22Rv1 (cell line): ENCODE results near the gene LDLRAD2.

Source experiments
- H3K27ac ChIP-seq: fragments of 450-650 bp; 2 replicates; pipeline ENCODE4 v1.5.1; 2017
- ZFX ChIP-seq: fragments of 450-650 bp; IDR thresholded peaks from 2 replicates; pipeline ENCODE4 v1.6.1; 2017; ENCODE audit warnings: antibody characterized with exemption, borderline replicate concordance
- TF ChIP-seq, protein P1 (sequence below): fragments of 450-650 bp; IDR thresholded peaks from 2 replicates; pipeline ENCODE4 v1.5.1; 2017; ENCODE audit warnings: mild to moderate bottlenecking

The LDLRAD2 gene

DNA sequence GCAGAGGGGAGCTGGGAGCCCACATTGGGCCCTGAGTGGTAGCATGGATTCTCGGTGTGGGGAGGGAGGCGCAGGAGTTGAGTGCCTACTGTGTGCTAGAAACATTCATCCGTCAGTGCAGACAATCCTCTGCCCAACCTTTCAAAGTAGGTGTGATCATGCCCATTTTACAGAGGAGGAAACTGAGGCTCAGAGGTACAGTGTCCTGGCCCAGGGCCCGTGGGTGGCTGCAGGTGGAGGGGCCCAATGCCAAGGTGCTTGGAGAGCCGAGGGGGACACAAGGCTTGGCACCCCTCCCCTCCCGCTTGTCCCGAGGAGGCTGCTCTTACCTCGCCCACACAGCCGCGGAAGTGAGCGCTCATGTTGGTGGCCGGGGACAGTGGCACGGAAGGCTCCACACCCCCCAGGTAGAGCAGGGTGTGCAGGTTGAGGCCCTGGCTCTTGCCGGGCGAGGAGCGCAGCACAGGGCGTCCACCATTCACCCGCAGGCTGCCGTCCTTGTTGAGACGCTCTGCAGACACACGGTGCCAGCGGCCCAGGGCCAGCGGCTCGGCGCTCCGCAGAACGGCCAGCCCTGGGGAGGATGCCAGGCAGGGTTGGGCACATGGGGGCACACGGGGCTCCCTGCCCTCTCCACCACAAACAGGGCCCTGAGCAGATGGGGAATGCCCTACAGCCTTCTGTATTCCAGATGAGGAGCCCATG lies 16.6 kb downstream of the LDLRAD2 start:
- H3K27ac ChIP-seq, result no peak overlapping the region
- TF ChIP-seq, protein P1, sequence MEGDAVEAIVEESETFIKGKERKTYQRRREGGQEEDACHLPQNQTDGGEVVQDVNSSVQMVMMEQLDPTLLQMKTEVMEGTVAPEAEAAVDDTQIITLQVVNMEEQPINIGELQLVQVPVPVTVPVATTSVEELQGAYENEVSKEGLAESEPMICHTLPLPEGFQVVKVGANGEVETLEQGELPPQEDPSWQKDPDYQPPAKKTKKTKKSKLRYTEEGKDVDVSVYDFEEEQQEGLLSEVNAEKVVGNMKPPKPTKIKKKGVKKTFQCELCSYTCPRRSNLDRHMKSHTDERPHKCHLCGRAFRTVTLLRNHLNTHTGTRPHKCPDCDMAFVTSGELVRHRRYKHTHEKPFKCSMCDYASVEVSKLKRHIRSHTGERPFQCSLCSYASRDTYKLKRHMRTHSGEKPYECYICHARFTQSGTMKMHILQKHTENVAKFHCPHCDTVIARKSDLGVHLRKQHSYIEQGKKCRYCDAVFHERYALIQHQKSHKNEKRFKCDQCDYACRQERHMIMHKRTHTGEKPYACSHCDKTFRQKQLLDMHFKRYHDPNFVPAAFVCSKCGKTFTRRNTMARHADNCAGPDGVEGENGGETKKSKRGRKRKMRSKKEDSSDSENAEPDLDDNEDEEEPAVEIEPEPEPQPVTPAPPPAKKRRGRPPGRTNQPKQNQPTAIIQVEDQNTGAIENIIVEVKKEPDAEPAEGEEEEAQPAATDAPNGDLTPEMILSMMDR, result no peak
- TF ChIP-seq ZFX, result no peak

DNA sequence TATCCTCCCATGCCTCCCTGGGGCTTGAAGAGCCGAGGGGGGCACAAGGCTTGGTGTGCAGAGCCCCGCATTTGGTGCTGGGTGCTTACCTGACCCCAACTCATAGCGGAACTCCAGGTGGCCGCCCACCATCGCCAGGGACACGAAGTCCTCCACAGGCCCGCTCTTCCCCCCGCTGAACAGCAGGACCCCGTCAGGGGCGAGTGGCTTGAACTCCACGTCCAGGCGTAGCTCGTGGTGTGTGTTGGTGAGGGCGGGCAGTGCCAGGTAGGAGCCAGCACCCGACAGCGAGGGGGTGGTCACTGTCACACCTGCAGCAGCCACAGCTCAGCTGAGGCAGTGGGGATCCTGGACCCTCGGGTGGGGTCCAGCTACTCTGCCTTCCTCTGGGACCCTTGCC lies 17.2 kb downstream of the LDLRAD2 start:
- TF ChIP-seq ZFX, result no peak
- TF ChIP-seq, protein P1, result no peak
- no peak overlapping the region for H3K27ac ChIP-seq

DNA sequence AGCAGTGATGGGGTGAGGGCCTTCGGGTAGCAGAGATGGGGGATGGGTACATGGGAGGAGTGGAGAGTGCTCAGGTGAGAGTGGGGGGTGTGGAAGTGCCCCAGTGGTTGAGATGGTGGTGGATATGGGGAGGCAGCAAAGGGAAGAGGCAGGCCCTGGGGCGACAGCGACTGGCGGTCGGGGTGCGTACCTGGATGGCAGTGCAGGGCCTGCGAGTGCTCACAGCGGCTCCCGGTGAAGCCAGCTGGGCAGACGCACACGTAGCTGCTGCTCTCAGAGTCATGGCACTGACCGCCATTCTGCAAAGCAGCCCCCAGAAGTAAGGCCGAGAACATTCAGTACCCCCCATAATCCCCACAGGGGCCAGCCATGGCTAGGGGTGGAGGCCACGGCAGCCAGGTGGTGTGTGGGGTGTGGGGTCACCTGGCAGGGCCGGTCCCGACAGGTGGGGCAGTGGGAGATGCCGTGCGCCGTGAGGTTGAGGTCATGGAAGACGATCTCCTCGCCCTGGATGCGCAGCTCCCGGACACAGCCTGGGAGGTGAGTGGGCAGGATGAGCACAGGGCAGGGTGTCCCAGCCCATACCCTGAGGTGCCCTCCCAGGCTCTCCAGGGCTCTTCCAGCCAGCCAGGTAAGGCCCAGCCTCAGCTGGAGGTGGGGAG lies 18.9 kb downstream of the LDLRAD2 start:
- H3K27ac ChIP-seq, result no peak overlapping the region
- TF ChIP-seq, protein P1, result no peak
- TF ChIP-seq ZFX, result no peak

DNA sequence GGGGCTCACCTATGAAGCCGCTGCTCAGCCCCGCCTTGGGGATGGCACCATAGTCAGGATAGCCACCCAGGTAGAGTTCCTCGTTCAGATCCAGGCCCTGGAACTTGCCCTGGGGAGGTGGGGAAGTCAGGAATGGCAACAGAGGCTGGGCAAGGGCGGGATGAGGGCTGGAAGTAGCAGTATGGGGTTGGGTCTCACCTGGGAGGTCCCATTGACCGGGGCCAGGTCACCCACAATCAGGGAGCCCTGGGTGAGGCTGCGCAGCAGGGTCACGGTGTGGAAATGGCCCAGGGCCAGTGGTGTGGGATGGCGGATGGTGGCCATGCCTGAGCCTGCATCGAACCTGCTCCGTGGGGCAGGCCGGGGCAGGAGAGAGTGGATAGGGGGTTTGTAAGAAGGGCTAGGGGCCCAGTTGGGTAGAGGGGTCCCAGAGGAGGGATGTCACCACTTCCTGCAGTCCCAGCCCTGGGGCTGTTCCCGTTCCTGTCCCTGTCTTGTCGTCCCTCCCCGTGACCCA lies 19.4 kb downstream of the LDLRAD2 start:
- TF ChIP-seq ZFX, result no peak
- TF ChIP-seq, protein P1, result no peak
- no peak overlapping the region for H3K27ac ChIP-seq

DNA sequence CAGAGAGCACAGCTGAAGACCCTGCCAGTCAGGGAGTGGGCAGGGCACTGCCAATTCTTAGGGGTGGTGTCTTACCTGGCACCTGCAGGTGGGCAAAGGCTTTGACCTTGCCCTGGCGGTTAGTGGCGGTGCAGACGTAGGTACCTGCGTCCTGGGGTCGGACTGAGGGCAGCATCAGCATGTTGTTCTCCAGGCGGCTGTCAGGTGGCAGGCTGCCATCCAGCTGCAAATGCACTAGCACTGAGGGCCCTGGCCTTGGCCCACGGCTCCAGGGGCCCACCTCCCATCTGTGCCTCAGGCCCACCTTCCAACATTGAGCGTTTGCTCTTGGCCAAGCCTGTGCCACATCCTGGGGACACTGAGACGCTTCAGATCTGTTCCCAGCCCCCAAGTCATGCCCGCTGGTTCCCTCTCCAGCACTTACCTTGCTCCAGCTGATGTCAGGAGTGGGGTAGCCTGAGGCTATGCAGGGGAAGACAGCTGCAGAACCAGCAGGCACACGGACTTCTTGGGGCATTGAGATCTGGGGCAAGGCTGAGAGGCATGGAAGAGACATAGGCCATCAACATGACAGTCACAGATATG lies 21.4 kb downstream of the LDLRAD2 start:
- H3K27ac ChIP-seq, result no peak overlapping the region
- TF ChIP-seq, protein P1, result no peak
- no peak for TF ChIP-seq ZFX

DNA sequence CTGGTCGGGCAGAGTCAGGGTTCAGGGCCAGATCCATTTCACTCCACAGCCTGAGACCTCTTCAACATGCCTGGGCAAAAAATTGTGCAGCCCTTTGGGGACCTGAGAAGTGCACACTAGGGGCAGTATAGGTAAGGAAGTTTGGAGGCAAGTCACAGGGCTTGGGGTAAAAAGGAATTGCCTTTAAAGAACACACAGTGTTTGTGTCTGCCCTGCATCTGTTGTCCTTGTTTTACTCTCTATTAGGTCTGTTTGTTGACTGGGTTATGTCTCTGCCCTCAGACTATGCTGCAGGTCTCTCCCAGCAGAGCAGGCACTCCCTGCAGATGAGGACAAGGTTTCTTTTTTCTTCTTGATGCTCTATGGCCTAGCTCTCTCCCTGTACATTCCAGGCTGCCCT lies 22.0 kb downstream of the LDLRAD2 start:
- TF ChIP-seq ZFX, result no peak
- no peak overlapping the region for H3K27ac ChIP-seq

DNA sequence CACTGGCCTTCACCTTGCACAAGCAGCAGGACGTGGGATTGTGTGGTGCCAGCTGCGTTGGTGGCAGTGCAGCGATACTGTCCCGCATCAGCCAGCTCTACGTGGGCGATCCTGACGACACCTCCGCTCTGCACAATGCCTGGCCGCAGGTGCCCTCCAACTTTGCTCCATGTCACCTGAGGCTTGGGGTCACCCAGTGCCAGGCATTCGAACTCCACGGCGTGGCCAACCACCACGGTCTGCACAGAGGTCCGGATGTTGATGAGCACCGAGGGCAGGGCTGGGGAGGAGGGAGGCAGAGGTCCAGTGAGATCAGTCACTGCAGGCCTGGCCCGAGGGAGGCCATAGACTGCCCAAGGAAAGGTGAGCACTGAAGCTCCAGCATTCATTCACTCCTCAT lies 22.6 kb downstream of the LDLRAD2 start:
- no peak for TF ChIP-seq ZFX
- TF ChIP-seq, protein P1, result no peak
- no peak overlapping the region for H3K27ac ChIP-seq
